OCI-LY3 (cell line): ENCODE results near the gene OR5B21.

Source experiments
- H2AFZ ChIP-seq: fragments of 200-600, 300-600 bp; shearing (Covaris generic); 2 replicates; pipeline ENCODE4 v1.6.0; 2014; ENCODE audit warnings: antibody characterized with exemption, low read depth, low read length
- H3K27ac ChIP-seq: fragments of 200-600, 300-600 bp; sonication (generic); 2 replicates; pipeline ENCODE4 v1.5.1; 2014; ENCODE audit warnings: mild to moderate bottlenecking, low read length, moderate library complexity, mixed read lengths
- H3K27me3 ChIP-seq: fragments of 200-600, 300-600 bp; sonication (generic); 2 replicates; pipeline ENCODE4 v1.6.1; 2014; ENCODE audit warnings: low read depth, low read length, mixed read lengths
- H3K36me3 ChIP-seq: fragments of 200-600, 300-600 bp; sonication (generic); replicated peaks from 2 replicates; pipeline ENCODE3; 2014; ENCODE audit warnings: low read depth, low read length, mixed read lengths
- H3K4me1 ChIP-seq: fragments of 300-600, 200-600 bp; sonication (generic); 2 replicates; pipeline ENCODE4 v1.6.1; 2014; ENCODE audit warnings: low read length, mixed read lengths
- H3K4me2 ChIP-seq: fragments of 200-600, 300-600 bp; sonication (generic); 2 replicates; pipeline ENCODE4 v1.6.1; 2014; ENCODE audit warnings: low read length, mixed read lengths
- H3K4me3 ChIP-seq: fragments of 300-600, 200-600 bp; sonication (generic); 2 replicates; pipeline ENCODE4 v1.5.1; 2014; ENCODE audit warnings: antibody characterized with exemption, mild to moderate bottlenecking, low read length, moderate library complexity
- H3K79me2 ChIP-seq: fragments of 300-600, 200-600 bp; shearing (Covaris generic); 2 replicates; pipeline ENCODE4 v1.6.1; 2014; ENCODE audit warnings: mild to moderate bottlenecking, low read length, mixed read lengths
- H3K9ac ChIP-seq: fragments of 300-600, 200-600 bp; shearing (Covaris generic); 2 replicates; pipeline ENCODE4 v1.6.0; 2014; ENCODE audit warnings: mild to moderate bottlenecking, low read length, moderate library complexity
- H3K9me3 ChIP-seq: fragments of 200-600, 300-600 bp; shearing (Covaris generic); 2 replicates; pipeline ENCODE4 v1.6.1; 2014; ENCODE audit warnings: low read length, mixed read lengths; ENCODE audit not compliant: insufficient read depth
- H4K20me1 ChIP-seq: fragments of 200-600, 300-600 bp; sonication (generic); 2 replicates; pipeline ENCODE4 v1.6.1; 2016; ENCODE audit warnings: low read length, mixed read lengths; ENCODE audit not compliant: insufficient read depth
- EZH2phosphoT487 ChIP-seq: fragments of 200-600 bp; shearing (Covaris generic); IDR thresholded peaks from 2 replicates; pipeline ENCODE4 v1.6.1; 2018; ENCODE audit warnings: antibody characterized with exemption, mixed run types, low read depth
- TF ChIP-seq, protein P1 (sequence below): fragments of 200-600, 300-600 bp; sonication (generic); IDR thresholded peaks from 2 replicates; pipeline ENCODE4 v1.5.1; 2014; ENCODE audit warnings: antibody characterized with exemption, low read length, low read depth

The OR5B21 gene

DNA sequence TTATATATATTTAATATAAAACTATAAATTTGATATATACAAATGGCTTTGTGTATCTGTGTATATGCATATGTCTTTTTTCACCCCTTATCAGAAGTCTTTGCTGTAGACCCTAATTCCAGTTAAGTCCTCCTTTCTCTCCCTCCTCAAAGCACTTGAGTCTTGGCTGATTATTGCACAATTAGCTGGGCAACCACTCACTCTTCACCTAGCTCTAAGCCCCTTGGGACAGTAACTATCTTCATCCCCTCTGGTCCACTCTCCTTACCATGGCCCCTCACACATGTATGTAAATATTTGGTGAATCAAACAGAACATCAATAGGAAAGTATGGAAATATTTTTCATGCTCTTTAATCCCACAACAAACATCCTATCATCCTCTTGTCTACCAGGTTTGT lies 909 bp upstream of the OR5B21 start:
- H3K9me3 ChIP-seq, result no peaks in the 10 kb centered on the region
- H4K20me1 ChIP-seq, result peaks cover 4% of the 10 kb centered on the region; the same call in 1 of the 2 replicates
- H3K4me1 ChIP-seq, result peaks cover 33% of the 10 kb centered on the region
- no peaks in the 10 kb centered on the region for H3K79me2 ChIP-seq
- no peak overlapping the region for H3K9ac ChIP-seq
- TF ChIP-seq EZH2phosphoT487, result no peak
- TF ChIP-seq, protein P1, sequence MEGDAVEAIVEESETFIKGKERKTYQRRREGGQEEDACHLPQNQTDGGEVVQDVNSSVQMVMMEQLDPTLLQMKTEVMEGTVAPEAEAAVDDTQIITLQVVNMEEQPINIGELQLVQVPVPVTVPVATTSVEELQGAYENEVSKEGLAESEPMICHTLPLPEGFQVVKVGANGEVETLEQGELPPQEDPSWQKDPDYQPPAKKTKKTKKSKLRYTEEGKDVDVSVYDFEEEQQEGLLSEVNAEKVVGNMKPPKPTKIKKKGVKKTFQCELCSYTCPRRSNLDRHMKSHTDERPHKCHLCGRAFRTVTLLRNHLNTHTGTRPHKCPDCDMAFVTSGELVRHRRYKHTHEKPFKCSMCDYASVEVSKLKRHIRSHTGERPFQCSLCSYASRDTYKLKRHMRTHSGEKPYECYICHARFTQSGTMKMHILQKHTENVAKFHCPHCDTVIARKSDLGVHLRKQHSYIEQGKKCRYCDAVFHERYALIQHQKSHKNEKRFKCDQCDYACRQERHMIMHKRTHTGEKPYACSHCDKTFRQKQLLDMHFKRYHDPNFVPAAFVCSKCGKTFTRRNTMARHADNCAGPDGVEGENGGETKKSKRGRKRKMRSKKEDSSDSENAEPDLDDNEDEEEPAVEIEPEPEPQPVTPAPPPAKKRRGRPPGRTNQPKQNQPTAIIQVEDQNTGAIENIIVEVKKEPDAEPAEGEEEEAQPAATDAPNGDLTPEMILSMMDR, result no peak
- H3K36me3 ChIP-seq, result no peaks in the 10 kb centered on the region
- no peak overlapping the region for H3K4me3 ChIP-seq
- 0 out of 2 replicates have a peak, but pooled peaks cover 13% of the 10 kb centered on the region for H3K27me3 ChIP-seq
- no peak overlapping the region for H2AFZ ChIP-seq
- H3K27ac ChIP-seq, result no peak overlapping the region
- H3K4me2 ChIP-seq, result no peak overlapping the region

DNA sequence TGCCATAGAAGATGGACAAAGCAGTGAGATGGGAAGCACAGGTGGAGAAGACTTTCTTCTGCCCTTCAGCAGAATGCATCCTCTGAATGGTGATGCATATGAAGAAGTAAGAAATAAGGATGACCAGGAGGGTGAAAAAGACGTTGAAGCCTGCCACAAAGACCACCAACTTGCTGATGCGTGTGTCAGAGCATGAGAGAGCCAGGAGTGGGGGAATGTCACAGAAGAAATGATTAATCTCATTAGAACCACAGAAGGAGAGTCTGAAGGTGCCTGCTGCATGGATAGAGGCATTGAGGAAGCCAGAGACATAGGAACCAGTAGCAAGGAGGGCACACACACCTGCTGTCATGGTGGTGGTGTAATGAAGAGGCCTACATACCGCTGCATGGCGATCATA lies 550 bp downstream of the OR5B21 start:
- H3K9ac ChIP-seq, result no peak overlapping the region
- no peaks in the 10 kb centered on the region for H3K36me3 ChIP-seq
- H3K27ac ChIP-seq, result no peak overlapping the region
- H3K4me1 ChIP-seq, result peaks cover 44% of the 10 kb centered on the region
- 0 out of 2 replicates have a peak, but pooled peaks cover 13% of the 10 kb centered on the region for H3K27me3 ChIP-seq
- no peaks in the 10 kb centered on the region for H3K9me3 ChIP-seq
- no peak for TF ChIP-seq EZH2phosphoT487
- TF ChIP-seq, protein P1, result no peak
- no peak overlapping the region for H2AFZ ChIP-seq
- H3K4me3 ChIP-seq, result no peak overlapping the region
- H3K4me2 ChIP-seq, result peak overlapping the region; percentile 53
- H3K79me2 ChIP-seq, result no peaks in the 10 kb centered on the region
- peaks cover 4% of the 10 kb centered on the region; the same call in 1 of the 2 replicates for H4K20me1 ChIP-seq

DNA sequence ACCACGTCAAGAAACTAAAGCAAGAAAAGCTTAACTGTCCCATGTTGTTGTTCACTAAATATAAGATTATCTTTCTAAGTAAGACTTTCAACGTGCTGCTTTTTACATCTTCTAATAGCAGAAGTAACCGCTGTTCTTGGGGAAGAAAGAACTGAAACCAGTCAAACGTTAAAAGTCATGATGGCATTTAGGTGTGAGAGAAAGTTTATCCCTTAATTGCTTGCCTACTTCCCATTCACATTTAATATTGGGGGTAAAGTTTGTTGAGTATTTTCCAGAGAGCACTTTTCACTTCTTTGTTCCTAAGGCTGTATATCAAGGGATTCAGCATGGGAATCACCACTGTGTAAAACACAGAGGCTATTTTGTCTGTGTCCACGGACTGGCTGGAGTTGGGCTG lies 970 bp downstream of the OR5B21 start:
- Histone ChIP-seq H3K9ac (no peak overlapping the region), H4K20me1 (peaks cover 4% of the 10 kb centered on the region; the same call in 1 of the 2 replicates), H3K4me3 (no peak overlapping the region), H3K36me3 (no peaks in the 10 kb centered on the region), H3K9me3 (no peaks in the 10 kb centered on the region), H3K27ac (no peak overlapping the region), H3K4me2 (peak overlapping the region; percentile 53), H3K79me2 (no peaks in the 10 kb centered on the region), H3K27me3 (0 out of 2 replicates have a peak, but pooled peaks cover 13% of the 10 kb centered on the region), H2AFZ (no peak overlapping the region), H3K4me1 (peaks cover 42% of the 10 kb centered on the region)
- TF ChIP-seq EZH2phosphoT487, result no peak
- TF ChIP-seq, protein P1, result no peak

DNA sequence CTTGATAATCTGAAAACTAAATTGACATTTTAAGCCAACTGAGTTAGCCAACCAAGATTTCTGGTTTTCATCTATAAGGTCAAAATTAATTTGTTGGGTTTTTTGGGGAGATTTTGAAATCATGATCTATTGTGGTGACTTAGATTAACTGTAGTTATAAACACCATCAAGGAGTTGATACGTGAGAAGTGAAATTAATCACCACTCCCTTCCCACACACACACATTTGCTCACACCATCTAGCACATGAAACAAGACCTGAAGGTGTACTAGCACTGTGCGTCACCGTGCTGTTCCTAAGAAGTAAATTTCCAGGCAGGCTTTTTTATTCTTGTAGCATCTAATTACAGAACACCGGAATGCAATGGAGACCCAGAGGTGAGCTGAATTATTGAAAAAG lies 2.1 kb downstream of the OR5B21 start:
- peaks cover 40% of the 10 kb centered on the region for H3K4me1 ChIP-seq
- TF ChIP-seq, protein P1, result no peak
- no peak for TF ChIP-seq EZH2phosphoT487
- no peak overlapping the region for H3K9ac ChIP-seq
- H3K4me2 ChIP-seq, result no peak overlapping the region
- H3K36me3 ChIP-seq, result no peaks in the 10 kb centered on the region
- 0 out of 2 replicates have a peak, but pooled peaks cover 13% of the 10 kb centered on the region for H3K27me3 ChIP-seq
- H3K9me3 ChIP-seq, result no peaks in the 10 kb centered on the region
- H3K4me3 ChIP-seq, result no peak overlapping the region
- no peak overlapping the region for H3K27ac ChIP-seq
- no peaks in the 10 kb centered on the region for H3K79me2 ChIP-seq
- no peak overlapping the region for H2AFZ ChIP-seq
- H4K20me1 ChIP-seq, result peaks cover 4% of the 10 kb centered on the region; the same call in 1 of the 2 replicates
